Thyroid gland (tissue), 4 donors: ENCODE data around the gene CRABP2. TPM values are rescaled to one million over a fixed set of nuclear protein-coding genes. Genes with fewer than 3 reads are reported as not detected.

Source experiments
- DNase-seq, 2 donors: peaks; one replicate each; pipeline ENCODE4 v3.0.0-alpha.2; 2019
- H3K27ac ChIP-seq, 3 donors: fragments of 200-600 bp; sonication (generic); 1 replicate in 2 of 3; 2 replicates in 1 of 3; pipeline ENCODE4 v1.5.1; 2016 to 2019; ENCODE audit warnings: mild to moderate bottlenecking in 1 of 3, moderate library complexity in 1 of 3
- H3K27me3 ChIP-seq: fragments of 200-600 bp; sonication (generic); one replicate; pipeline ENCODE4 v1.5.1; 2019
- H3K36me3 ChIP-seq, 2 donors: fragments of 200-600 bp; sonication (generic); one replicate each; pipeline ENCODE4 v1.5.1; 2016 to 2019
- H3K4me1 ChIP-seq, 2 donors: fragments of 200-600 bp; sonication (generic); one replicate each; pipeline ENCODE4 v1.5.1; 2017 to 2019
- H3K4me3 ChIP-seq, 3 donors: fragments of 200-600 bp; sonication (generic); replicated peaks in 1 of 3; 1 replicate in 2 of 3; 2 replicates in 1 of 3; pipeline ENCODE4 v1.5.1; 2016; ENCODE audit warnings: mild to moderate bottlenecking in 1 of 3
- H3K9me3 ChIP-seq: fragments of 200-600 bp; sonication (generic); one replicate; pipeline ENCODE4 v1.5.1; 2017
- POLR2A ChIP-seq, 2 donors: fragments of 450-650 bp; IDR thresholded peaks; one replicate each; pipeline ENCODE4 v1.6.1; 2017; ENCODE audit warnings: antibody characterized with exemption in 2 of 2, mild to moderate bottlenecking in 2 of 2, moderate library complexity in 1 of 2
- WGBS, 2 donors: methylation state at CpG; one replicate each; pipeline ENCODE4 v1.1.5; 2017; 5-methylcytosine and 5-hydroxymethylcytosine counted together
- intact Hi-C: fragments of 100-400 bp; cut with DNase I; formaldehyde crosslinking; loops from one replicate; pipeline ENCODE4 v1.15.1; 2023
- total RNA-seq, 4 donors: library from RNA; depleted of rRNA; stranded (reverse); fragments of >200 nt; gene quantifications; one replicate each; pipeline ENCODE4 v1.2.3, GENCODE V29; 2016
- TF ChIP-seq, protein P1 (sequence below), 6 experiments: fragments of 200-600 bp in 3 of 6; fragments of 450-650 bp in 3 of 6; sonication (generic) in 3 of 6; IDR thresholded peaks; one replicate each; pipeline ENCODE4 v1.5.1; 2016 to 2019; ENCODE audit warnings: antibody characterized with exemption in 6 of 6, mild to moderate bottlenecking in 2 of 6, inconsistent platforms in 1 of 6, moderate library complexity in 1 of 6

The CRABP2 gene
- 10 to 100 TPM in 1 of 4 donors, 1 to 10 TPM in 2, not detected in 1; 3.0 to 15.3 (median 4.5) TPM for total RNA-seq

DNA sequence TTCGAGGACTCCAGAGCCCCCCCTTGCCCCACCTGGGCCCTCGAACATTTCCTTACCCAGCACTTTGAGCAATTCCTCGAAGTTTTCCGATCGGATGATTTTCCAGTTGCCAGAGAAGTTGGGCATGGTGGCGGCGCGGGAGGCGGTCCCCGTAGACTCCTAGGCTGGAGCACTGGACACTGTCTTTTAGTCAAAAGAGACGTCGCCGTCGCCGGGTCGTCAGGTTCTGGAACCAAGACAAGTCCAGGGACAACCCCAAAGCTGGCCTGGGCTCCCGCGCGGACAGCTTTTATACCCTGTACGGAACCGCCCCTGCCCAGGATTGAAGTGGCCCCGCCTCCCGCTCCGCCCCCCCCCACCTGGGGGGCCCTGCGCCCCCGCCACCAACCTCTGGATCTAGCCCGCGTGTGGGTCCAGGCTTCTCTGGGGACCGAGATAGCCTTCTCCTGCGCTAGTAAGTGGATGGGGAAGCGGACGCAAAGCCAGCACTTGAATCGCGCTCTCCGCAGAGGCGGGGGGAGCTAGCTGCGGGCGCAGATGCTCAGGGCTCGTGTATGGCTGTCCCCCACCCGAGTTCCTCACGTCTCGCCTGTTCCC, at the start of gene CRABP2:
TSS of gene CRABP2 (minus strand) at position 263 of the 597 bp plus-strand sequence. CDS start at position 126, 137 bp downstream.
- 3 to 6% methylated on average over 16 of the region's 42 CpGs for WGBS, 2 donors
- Histone ChIP-seq H3K9me3 (no peaks in the 10 kb centered on the region), H3K36me3 (no peaks in the 10 kb centered on the region), H3K27ac (peak within 1 kb of the TSS; percentile 6 to 59 (median 33)), H3K27me3 (no peaks in the 10 kb centered on the region), H3K4me3 (peak within 1 kb of the TSS in 2 of 3 donors; percentile 28 to 34), H3K4me1 (peaks cover 40 to 52% of the 10 kb centered on the region in 2 donors)
- DNase-seq = peak; percentile 40 to 44
- intact Hi-C loops = no loop called here
- TF ChIP-seq POLR2A (IDR thresholded peaks at IDR 0.05) = peak in 1 of 2 donors; percentile 28
- TF ChIP-seq, protein P1, sequence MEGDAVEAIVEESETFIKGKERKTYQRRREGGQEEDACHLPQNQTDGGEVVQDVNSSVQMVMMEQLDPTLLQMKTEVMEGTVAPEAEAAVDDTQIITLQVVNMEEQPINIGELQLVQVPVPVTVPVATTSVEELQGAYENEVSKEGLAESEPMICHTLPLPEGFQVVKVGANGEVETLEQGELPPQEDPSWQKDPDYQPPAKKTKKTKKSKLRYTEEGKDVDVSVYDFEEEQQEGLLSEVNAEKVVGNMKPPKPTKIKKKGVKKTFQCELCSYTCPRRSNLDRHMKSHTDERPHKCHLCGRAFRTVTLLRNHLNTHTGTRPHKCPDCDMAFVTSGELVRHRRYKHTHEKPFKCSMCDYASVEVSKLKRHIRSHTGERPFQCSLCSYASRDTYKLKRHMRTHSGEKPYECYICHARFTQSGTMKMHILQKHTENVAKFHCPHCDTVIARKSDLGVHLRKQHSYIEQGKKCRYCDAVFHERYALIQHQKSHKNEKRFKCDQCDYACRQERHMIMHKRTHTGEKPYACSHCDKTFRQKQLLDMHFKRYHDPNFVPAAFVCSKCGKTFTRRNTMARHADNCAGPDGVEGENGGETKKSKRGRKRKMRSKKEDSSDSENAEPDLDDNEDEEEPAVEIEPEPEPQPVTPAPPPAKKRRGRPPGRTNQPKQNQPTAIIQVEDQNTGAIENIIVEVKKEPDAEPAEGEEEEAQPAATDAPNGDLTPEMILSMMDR (IDR thresholded peaks at IDR 0.05) = no peak

DNA sequence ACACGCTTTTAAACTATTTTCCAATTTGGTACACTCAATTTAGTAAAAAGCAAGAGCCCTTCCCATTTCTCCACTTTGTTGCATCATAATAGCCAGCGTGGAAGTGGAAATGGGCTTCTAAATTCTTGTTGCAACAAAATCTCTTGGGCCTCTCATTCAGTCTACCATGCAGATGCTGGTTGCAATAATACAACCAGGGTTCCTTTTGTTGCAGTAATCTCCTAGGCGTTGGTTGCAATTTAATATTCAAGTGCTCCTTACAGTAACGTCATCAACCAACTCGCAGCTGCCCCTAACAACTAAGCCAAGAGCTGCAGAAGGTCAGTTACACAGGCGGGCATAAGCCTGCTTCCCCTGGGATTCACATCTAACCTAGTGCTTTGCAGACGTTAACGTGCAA, 48.8 kb upstream of the CRABP2 start:
- H3K27me3 ChIP-seq = no peaks in the 10 kb centered on the region
- WGBS, 2 donors = 86 to 91% methylated on average over 8 of the region's 8 CpGs
- peaks cover 15 to 21% of the 10 kb centered on the region in 2 donors for H3K4me1 ChIP-seq

DNA sequence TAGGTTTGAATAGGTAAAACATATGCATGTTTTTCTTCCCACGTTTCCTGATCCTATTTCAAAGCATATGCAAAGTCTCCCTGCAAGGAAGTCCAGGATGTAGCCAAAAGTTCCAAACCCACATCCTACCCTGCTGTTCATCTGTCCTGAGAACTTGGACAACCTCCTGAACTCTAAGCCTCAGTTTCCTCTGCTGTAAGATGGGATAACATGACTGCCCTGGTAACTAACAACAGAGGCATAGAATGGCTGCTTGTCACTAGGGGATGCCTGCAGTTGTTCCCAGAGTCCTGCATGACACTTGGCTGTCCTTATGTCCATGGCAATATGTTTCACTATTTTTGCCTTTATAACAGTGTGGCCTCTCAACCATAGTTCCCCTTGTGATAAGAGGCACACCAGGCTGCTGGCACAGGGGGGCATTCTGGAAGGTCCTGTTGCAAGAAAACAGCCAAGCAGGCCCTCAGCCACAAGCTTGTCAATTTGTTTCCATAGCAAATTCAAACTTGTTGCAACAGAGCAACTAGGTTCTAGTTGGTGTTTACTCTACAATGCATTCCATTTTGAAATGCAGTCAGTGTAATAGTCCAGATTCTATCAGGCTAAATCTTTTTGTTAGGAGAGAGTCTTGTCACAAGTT, 47.6 kb upstream of the CRABP2 start:
- TF ChIP-seq, protein P1 (IDR thresholded peaks at IDR 0.05) = no peak
- TF ChIP-seq POLR2A (IDR thresholded peaks at IDR 0.05) = peak in 1 of 2 donors; percentile 14
- WGBS, 2 donors = 17 to 22% methylated on average over 1 of the region's 1 CpG
- intact Hi-C loops = no loop called here
- Histone ChIP-seq H3K9me3 (no peaks in the 10 kb centered on the region), H3K36me3 (no peaks in the 10 kb centered on the region), H3K27me3 (no peaks in the 10 kb centered on the region), H3K4me3 (peak overlapping the region in 1 of 3 donors; percentile 99), H3K27ac (peak overlapping the region in 2 of 3 donors; percentile 93 to 100), H3K4me1 (peaks cover 28 to 33% of the 10 kb centered on the region in 2 donors)
- peak; percentile 69 to 70 for DNase-seq

More for the DNA sequence above, 48.8 kb upstream of the CRABP2 start:
- no peaks in the 10 kb centered on the region for H3K36me3 ChIP-seq
- intact Hi-C loops = no loop called here
- no peak overlapping the region for H3K27ac ChIP-seq
- DNase-seq = no peak
- H3K4me3 ChIP-seq = no peak overlapping the region
- H3K9me3 ChIP-seq = no peaks in the 10 kb centered on the region
- no peak for TF ChIP-seq POLR2A (IDR thresholded peaks at IDR 0.05)
- TF ChIP-seq, protein P1 (IDR thresholded peaks at IDR 0.05) = no peak

DNA sequence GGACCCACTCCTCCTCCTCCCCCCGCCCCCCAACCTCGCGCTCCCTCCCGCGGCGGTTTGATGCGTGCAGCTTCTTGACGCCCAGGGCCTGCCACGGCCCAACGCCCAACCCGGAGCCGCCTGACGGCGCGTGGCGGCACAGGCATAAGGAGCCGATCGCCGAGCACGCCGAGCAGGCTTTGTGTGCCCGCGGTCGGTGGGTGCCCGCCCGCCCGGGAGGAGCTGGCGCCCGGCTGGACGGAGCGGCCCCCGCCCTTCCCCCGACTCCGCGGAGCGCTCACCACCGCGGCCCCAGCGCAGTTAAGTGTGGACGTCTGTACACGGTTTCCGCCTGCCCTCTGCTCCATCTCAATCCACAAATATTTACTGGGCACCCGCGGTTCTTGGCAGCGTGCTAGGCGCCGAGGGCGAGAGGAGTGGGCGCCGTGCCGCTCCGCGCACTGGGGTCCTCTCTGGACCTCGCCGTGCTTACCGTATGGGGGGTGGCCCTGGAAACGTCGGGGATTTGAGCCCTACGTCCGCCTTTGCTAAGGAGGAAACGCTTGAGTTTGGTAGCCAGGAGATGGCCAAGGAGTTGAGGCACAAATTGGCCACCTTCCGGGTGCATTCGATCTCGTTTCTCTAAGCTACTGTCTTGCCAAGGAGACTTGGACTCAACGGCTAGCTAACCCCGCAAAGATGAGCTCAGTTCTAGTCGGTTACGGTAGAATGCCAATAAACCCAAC, 46.5 kb upstream of the CRABP2 start:
- Histone ChIP-seq H3K4me3 (peak overlapping the region; percentile 60 to 99 (median 98)), H3K36me3 (no peaks in the 10 kb centered on the region), H3K9me3 (no peaks in the 10 kb centered on the region), H3K27me3 (no peaks in the 10 kb centered on the region), H3K27ac (peak overlapping the region; percentile 90 to 100 (median 93)), H3K4me1 (peaks cover 36 to 41% of the 10 kb centered on the region in 2 donors)
- peak; percentile 98 for DNase-seq
- 0% methylated on average over 23 to 48 of the region's 68 CpGs for WGBS, 2 donors
- intact Hi-C loops = no loop called here
- TF ChIP-seq, protein P1 (IDR thresholded peaks at IDR 0.05) = peak in 1 of 6 experiments; percentile 15
- TF ChIP-seq POLR2A (IDR thresholded peaks at IDR 0.05) = peak in 1 of 2 donors; percentile 73
